Activated naive CD8-positive, alpha-beta T cell treated with anti-CD3 and anti-CD28 coated beads for 36 hours (primary cell): ENCODE data around the gene GALNT9. TPM values are rescaled to one million over a fixed set of nuclear protein-coding genes. Genes with fewer than 3 reads are reported as not detected.

ENCODE experiments used
- DNase-seq: peaks from one replicate; pipeline ENCODE4 v3.0.0; 2021
- H3K27ac Mint-ChIP-seq: one replicate; pipeline ENCODE4 v1.8.0; 2022; ENCODE audit warnings: mild to moderate bottlenecking, moderate library complexity, mixed read lengths
- H3K27me3 Mint-ChIP-seq: one replicate; pipeline ENCODE4 v1.8.0; 2022; ENCODE audit warnings: mild to moderate bottlenecking, mixed read lengths
- H3K36me3 Mint-ChIP-seq: one replicate; pipeline ENCODE4 v1.8.0; 2021; ENCODE audit warnings: mild to moderate bottlenecking, mixed read lengths
- H3K4me1 Mint-ChIP-seq: one replicate; pipeline ENCODE4 v1.8.0; 2021; ENCODE audit warnings: mixed read lengths
- H3K4me3 Mint-ChIP-seq: one replicate; pipeline ENCODE4 v1.8.0; 2022; ENCODE audit warnings: mild to moderate bottlenecking, moderate library complexity, mixed read lengths
- H3K9me3 Mint-ChIP-seq: one replicate; pipeline ENCODE4 v1.8.0; 2022; ENCODE audit warnings: mixed read lengths
- total RNA-seq, 2 experiments: library from RNA; stranded (reverse); gene quantifications; one replicate each; pipeline ENCODE4 v1.2.3, GENCODE V29; 2021

Gene GALNT9
- total RNA-seq, 2 experiments from 2014 or later: not detected

DNA sequence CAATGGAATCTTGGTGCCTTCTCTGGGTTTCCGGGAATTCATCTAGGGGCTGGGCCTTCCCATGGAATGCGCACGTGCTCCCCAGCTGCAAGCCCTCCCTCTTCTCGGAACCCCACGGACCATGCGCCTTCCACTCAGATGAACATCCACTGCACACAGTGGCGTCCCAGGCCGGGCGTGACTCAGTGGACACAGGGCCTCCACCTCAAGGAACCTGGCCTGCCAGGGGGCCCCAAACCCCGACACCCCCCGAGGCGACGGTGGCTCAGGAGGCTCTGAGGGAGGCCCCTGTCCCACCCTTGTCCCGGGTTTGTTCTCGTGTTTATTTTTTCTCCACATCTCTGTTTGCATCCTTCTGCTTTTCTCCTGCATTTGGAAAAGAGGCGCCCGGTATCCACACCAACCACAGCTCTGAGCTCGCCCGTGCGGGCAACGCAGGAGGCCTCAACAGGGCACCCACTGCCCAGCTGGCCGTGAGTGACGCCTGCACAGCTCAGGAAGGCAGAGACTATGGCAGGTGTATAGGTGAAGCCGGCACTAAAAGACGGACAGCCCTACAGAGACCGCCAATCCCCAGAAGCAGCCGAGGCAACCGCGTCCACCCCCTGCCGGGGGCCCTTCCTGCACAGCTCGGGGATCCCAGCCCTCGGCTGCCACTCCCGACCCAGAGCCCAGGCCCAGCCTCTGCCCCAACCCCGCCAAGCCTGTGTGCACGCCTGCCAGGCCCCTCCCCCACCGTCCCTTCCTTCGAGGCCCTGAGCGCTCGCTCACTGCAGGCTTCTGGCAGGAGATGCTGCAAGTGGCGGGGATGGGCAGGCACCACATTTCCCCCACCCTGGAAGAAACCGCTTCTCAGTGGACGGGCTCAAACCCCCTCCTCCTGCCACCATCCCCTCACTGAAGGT lies 23.8 kb upstream of the GALNT9 start:
- H3K27me3 Mint-ChIP-seq: no peaks in the 10 kb centered on the region
- no peaks in the 10 kb centered on the region for H3K9me3 Mint-ChIP-seq
- no peaks in the 10 kb centered on the region for H3K4me1 Mint-ChIP-seq
- DNase-seq: no peak
- no peak overlapping the region for H3K4me3 Mint-ChIP-seq
- H3K36me3 Mint-ChIP-seq: no peaks in the 10 kb centered on the region
- H3K27ac Mint-ChIP-seq: no peak overlapping the region

DNA sequence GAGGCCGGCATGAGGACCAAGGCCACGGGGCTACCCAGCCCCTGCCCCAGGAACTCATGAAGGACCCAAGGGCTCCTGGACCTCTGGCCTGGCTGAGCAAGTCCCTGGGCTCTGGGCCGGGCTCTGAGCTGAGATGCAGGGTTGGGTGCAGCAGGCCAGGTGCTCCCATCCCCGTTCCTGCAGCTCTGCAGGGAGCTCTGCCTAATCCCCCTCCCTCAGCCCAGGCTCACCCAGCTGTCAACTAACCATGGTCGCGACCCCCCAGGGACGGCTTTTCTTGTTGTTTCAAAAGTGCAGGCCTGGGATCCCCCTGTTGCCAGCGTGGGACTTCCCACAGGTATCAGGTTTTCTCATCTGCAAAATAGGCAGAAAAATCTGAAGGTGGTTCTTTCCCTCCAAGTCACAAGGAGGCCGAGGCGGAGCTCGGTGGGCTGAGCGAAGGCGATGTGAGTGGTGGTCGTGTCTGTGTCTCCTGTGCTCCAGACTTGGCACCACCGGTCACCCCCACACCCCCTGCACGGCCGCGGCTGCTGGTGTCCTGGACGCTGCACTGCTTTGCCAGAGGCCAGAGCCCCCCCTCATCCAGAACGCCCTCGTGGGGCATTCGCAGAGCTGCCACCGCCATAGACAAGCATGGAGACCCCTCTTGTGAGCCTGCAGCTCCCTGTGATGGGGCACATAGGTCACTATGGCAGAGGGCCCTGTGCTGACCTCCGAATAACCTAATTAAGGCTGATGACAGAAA lies 22.5 kb upstream of the GALNT9 start:
- H3K9me3 Mint-ChIP-seq: no peaks in the 10 kb centered on the region
- DNase-seq: no peak
- H3K4me3 Mint-ChIP-seq: no peak overlapping the region
- no peaks in the 10 kb centered on the region for H3K4me1 Mint-ChIP-seq
- no peaks in the 10 kb centered on the region for H3K36me3 Mint-ChIP-seq
- H3K27ac Mint-ChIP-seq: no peak overlapping the region
- H3K27me3 Mint-ChIP-seq: no peaks in the 10 kb centered on the region

DNA sequence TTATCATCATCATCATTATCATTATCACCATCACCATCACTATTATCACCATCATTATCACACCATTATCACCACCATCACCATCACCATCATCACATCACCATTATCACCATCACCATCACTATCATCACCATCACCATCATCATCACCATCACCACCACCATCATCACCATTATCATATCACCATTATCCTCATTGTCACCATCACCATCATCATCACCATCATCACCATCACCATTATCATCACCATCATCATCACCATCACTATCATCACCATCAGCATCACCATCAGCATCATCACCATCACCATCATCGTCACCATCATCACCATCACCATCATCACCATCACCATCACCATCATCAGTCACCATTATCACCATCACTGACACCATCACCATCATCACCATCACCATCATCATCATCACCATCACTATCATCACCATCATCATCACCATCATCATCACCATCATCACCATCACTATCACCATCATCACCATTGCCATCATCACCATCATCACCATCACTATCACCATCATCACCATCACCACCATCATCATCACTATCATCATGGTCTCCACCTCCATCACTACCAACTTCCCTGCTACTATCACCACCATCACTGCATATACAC lies 20.2 kb upstream of the GALNT9 start:
- H3K4me3 Mint-ChIP-seq: no peak overlapping the region
- no peak for DNase-seq
- no peak overlapping the region for H3K27ac Mint-ChIP-seq
- H3K9me3 Mint-ChIP-seq: no peaks in the 10 kb centered on the region
- H3K4me1 Mint-ChIP-seq: no peaks in the 10 kb centered on the region
- H3K36me3 Mint-ChIP-seq: no peaks in the 10 kb centered on the region
- H3K27me3 Mint-ChIP-seq: peaks cover 4% of the 10 kb centered on the region

DNA sequence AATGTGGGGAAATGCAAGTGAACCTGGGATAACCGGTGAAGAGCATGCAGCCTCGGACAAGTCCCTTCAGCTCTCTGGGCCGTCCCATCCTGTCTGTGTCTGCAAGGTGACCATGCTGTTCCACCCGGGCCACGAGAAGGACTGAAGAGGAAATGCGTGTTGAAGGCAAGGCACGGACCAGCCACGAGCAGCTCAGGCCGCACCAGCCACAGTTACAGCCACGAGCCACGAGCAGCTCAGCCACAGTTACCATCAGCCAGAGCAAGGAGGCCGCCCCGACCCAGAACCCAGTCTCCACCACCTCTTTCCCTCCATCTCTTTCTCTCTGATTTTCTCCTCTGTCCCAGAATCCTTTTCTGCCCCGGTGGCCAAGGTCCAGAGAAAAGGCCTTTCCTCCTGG lies 18.8 kb upstream of the GALNT9 start:
- Mint-ChIP-seq H3K9me3 (no peaks in the 10 kb centered on the region), H3K4me3 (no peak overlapping the region), H3K36me3 (no peaks in the 10 kb centered on the region), H3K27ac (no peak overlapping the region), H3K27me3 (peaks cover 4% of the 10 kb centered on the region), H3K4me1 (no peaks in the 10 kb centered on the region)
- DNase-seq: no peak

DNA sequence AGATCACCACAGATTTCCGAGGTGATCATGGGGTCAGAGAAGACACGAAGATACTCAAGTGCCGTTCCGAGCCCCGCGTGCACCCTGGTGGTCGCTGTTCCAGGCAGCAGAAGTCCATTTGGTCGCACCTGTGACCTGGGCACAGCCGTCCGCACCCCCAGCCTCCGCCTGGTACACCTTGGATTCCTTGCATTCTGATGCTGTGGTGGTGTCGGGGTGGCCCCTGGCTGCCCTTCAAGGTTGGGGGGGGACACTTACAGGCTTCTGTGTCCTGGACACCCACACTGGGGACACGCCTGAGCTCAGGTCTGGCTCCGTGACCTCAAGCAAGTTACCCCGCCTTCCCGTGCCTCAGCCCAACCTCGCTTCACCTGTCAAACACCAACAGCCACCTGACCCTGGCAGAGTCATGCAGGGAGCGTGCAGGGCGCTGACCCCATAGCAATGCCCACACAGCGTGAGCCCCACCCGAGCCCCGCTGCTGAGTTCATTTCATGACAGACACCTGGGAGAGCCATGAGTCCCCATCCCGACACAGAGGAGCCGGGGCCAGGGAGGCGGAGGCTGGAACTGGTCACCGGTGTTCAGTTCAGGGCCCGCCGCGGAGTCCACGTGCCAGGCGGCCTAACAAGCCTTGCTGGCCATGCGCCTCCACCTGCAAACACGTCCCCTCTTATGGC lies 17.9 kb upstream of the GALNT9 start:
- Mint-ChIP-seq H3K4me1 (no peaks in the 10 kb centered on the region), H3K36me3 (no peaks in the 10 kb centered on the region), H3K27ac (no peak overlapping the region), H3K4me3 (no peak overlapping the region), H3K9me3 (no peaks in the 10 kb centered on the region), H3K27me3 (peaks cover 4% of the 10 kb centered on the region)
- DNase-seq: no peak

DNA sequence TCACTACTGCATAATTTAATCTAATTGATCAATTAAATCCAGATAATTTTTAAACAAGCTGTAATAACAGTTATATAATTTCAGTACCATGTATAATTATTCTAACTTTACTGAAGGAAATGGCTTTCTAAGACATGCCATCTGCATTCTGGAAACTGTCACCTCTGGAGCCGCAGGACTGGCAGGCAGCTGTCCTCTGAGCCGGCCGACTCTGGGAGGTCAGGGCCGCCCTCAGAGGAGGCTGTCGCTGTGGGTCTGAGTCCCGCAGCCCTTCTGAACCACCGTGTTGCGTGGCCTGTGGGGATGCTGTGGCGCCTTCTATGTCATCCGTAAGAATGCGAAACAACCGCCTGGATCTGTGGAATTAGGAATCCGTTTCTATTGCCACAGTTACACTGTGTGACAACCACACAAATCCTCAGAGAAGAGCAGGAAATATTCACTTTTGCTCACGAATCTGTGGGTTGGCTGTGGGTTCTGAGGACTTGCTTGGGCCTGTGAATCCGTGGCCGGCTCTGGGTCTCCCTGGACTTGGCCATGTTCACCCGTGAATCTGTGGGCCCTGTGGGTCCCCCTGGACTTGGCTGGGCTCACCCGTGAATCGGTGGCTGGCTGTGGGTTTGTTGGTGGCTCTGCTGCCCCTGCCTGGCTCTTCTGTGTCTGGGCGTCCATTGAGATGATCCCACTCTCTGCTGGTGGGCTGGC lies 17.2 kb upstream of the GALNT9 start:
- H3K36me3 Mint-ChIP-seq: no peaks in the 10 kb centered on the region
- no peak overlapping the region for H3K27ac Mint-ChIP-seq
- peaks cover 4% of the 10 kb centered on the region for H3K27me3 Mint-ChIP-seq
- no peak for DNase-seq
- H3K9me3 Mint-ChIP-seq: no peaks in the 10 kb centered on the region
- no peaks in the 10 kb centered on the region for H3K4me1 Mint-ChIP-seq
- no peak overlapping the region for H3K4me3 Mint-ChIP-seq

DNA sequence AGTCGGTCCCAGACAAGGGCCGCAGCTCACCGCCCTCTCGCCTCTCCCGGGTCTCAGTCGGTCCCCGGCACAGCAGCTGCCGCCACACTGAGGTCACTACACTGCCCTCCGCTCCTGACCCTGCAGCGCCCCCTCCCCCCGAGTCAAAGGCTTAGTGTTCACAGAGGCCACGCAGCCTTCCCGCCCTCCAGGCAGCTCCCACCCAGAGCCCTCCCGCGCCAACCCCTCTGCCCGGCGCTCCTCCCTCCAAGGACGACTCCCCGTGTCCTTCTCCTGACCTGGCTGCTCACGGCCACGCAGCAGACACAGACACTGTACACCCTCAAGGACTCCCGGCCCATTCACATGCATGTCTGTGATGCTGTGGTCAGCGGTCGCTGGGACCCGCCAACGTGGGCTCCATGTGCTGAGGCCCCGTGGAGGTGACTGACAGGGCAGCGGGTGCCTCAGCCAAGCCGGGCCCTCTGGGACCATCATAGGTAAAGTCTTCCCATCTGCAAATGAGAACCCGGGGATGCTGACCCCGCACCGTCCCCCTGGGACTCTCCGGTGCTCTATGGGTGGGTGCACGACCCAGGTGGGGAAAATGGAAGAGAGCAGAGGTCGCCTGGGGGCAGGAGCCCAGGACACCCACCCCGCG lies 16.3 kb upstream of the GALNT9 start:
- no peaks in the 10 kb centered on the region for H3K4me1 Mint-ChIP-seq
- H3K27me3 Mint-ChIP-seq: peaks cover 4% of the 10 kb centered on the region

DNA sequence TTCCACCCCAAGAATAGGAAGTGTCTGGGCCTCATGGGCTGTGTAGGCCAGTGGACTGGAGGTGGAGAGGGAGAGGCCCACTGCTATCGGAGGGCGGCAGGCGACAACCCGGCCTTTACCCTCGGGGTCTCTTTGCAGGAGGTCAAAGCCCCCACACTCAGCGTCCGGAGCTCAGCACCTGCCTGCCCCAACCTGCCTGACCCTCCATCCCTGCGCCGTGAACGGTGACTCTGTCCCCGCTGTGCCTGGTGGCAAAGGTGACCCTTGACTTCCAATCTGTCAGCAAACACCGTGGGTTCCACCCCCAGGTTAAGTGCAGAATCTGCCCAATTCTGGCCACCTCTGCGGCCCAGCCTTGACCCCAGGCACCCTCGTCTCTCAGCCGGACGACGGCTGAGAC lies 15.7 kb upstream of the GALNT9 start:
- Mint-ChIP-seq H3K4me3 (no peak overlapping the region), H3K27me3 (peaks cover 4% of the 10 kb centered on the region), H3K36me3 (no peaks in the 10 kb centered on the region), H3K4me1 (no peaks in the 10 kb centered on the region), H3K9me3 (no peaks in the 10 kb centered on the region), H3K27ac (no peak overlapping the region)
- no peak for DNase-seq

More for the DNA sequence above, 16.3 kb upstream of the GALNT9 start:
- H3K4me3 Mint-ChIP-seq: no peak overlapping the region
- H3K9me3 Mint-ChIP-seq: no peaks in the 10 kb centered on the region
- no peaks in the 10 kb centered on the region for H3K36me3 Mint-ChIP-seq
- DNase-seq: no peak
- H3K27ac Mint-ChIP-seq: no peak overlapping the region

DNA sequence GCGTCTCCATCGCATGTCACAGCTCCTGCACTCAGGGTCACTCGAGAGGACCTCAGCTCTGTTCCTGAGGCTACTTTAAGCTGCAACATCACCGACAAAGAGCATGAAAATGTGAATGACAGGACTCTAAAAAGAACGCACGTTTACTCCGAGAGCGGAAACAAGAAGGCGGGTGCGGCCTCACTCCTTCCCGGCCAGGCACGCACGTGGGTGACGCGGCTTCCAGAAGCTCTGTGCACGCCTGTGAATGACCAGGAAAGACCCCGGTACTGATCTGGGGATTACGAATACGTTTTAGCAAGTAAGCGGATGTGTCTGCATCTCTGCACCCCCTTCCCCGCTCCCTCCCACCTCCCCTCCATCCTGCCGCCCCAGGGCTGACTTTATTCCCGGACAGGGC lies 15.2 kb upstream of the GALNT9 start:
- Mint-ChIP-seq H3K36me3 (no peaks in the 10 kb centered on the region), H3K27me3 (peaks cover 7% of the 10 kb centered on the region), H3K27ac (no peak overlapping the region), H3K4me3 (no peak overlapping the region), H3K9me3 (no peaks in the 10 kb centered on the region), H3K4me1 (no peaks in the 10 kb centered on the region)
- no peak for DNase-seq

DNA sequence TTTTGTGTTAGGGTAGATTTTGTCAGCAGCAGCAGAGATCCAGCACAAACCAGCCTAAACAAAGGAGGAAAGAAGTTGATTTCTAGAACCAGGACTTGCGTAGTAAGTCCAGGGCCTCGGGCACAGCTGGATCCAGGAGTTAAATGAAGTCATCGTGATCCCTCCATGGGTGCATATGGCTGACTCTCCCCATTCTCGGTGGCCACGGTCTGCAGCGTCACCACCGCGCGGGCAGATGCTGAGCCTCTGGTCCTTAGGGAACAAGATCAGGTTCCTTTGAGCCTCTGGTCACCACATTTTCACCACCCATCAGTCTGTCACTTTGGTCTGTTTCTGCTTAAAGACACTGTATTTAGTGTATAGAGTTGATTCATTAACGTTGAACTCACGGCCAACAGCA lies 14.8 kb upstream of the GALNT9 start:
- H3K4me3 Mint-ChIP-seq: no peak overlapping the region
- H3K36me3 Mint-ChIP-seq: no peaks in the 10 kb centered on the region
- H3K27me3 Mint-ChIP-seq: peaks cover 7% of the 10 kb centered on the region
- no peak for DNase-seq
- H3K9me3 Mint-ChIP-seq: no peaks in the 10 kb centered on the region
- no peak overlapping the region for H3K27ac Mint-ChIP-seq
- no peaks in the 10 kb centered on the region for H3K4me1 Mint-ChIP-seq

DNA sequence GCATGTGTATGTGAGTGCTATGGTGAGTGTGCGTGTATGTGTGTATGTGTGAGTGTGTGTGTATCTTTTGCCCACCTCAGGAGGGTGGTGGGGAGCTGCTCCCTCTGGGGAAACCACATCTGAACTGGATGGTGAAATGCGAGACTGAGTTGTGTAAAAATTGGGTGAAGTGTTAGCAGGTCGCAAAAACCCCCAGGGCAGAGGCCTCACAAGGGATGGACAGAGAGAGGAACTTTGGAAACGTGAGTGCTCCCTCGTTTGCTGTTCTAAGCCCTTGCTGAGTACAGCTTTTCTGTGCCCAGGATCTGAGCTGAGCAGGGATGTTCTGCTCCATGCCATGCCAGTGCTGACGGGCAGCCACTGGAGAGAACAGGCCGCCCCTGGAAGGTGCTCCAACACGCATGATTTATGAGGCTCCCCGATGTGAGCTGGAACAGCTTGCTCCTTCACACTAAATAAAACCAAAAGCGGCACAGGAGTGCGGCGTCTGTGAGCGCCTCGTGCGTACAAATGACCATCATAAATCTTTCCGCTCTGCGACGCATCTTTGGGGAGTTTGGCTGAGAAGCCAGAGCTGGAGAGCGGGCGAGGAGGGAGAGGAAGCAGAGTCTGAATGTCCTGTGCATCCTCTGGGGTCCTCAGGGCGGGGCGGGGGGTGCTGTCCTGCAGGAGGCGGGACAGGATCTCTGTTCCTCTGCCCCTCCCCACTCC lies 14.1 kb upstream of the GALNT9 start:
- Mint-ChIP-seq H3K27me3 (peaks cover 7% of the 10 kb centered on the region), H3K4me3 (no peak overlapping the region), H3K27ac (no peak overlapping the region), H3K4me1 (no peaks in the 10 kb centered on the region), H3K36me3 (no peaks in the 10 kb centered on the region), H3K9me3 (no peaks in the 10 kb centered on the region)
- DNase-seq: no peak

DNA sequence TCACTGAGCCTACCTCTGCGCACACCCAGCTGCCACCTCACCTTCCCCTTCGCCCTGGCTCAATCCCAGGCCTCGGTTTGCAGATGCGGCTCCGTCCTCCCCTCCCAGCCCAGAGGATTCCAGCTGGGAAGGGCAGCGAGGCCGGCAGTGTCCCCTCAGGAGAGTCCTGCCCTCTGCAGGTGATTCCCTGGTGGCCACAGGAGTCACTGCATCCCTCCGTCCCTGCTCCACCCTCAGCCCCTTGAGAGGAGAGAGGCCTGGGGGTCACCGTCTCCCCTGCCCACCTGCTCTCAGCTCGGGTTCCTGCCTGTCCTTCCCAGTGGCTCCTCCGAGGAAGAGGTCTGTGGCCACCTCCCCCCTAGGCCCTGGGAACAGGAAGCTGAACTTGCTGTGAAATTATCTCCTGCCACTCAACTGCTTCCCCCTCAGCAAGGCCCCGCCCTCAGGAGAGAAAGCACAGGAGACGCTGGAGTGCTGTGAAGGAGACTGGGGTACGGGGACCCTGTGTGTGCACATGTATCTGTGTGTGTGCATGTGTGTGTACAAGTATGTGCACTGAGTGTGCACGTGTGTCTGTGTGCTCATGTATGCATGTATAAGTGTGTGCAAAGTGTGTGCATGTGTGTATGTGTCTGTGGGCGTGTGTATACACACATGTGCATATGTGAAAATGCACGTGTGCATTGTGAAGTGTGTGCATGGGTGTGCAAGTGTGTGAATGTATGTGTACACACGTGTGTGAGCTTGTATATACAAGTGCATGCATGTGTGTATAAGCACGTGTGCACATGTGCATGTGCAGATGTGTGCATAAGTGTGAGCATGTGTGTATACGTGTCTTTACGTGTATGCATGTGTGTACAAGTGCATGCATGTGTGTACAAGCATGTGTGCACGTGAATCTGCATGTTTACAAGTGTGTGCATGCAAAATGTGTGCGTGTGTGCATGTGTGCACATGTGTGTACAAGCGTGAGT lies 13.2 kb upstream of the GALNT9 start:
- Mint-ChIP-seq H3K27ac (no peak overlapping the region), H3K4me1 (no peaks in the 10 kb centered on the region), H3K4me3 (no peak overlapping the region), H3K9me3 (no peaks in the 10 kb centered on the region), H3K36me3 (no peaks in the 10 kb centered on the region), H3K27me3 (peaks cover 10% of the 10 kb centered on the region)
- no peak for DNase-seq
